Inflammatory macrophage treated with lipopolysaccharide for 1 hour (primary cell): ENCODE measurements around the gene SDE2.
"Not testable (repeated sequence)": the region's sequence is repeated elsewhere in the genome, so short reads cannot be mapped to it uniquely, and the experiment has no call there.

Experiments used
- DNase-seq, 2 donors: peaks; one replicate each; pipeline ENCODE4 v3.0.0-alpha.2; 2020 to 2022

The SDE2 gene

DNA sequence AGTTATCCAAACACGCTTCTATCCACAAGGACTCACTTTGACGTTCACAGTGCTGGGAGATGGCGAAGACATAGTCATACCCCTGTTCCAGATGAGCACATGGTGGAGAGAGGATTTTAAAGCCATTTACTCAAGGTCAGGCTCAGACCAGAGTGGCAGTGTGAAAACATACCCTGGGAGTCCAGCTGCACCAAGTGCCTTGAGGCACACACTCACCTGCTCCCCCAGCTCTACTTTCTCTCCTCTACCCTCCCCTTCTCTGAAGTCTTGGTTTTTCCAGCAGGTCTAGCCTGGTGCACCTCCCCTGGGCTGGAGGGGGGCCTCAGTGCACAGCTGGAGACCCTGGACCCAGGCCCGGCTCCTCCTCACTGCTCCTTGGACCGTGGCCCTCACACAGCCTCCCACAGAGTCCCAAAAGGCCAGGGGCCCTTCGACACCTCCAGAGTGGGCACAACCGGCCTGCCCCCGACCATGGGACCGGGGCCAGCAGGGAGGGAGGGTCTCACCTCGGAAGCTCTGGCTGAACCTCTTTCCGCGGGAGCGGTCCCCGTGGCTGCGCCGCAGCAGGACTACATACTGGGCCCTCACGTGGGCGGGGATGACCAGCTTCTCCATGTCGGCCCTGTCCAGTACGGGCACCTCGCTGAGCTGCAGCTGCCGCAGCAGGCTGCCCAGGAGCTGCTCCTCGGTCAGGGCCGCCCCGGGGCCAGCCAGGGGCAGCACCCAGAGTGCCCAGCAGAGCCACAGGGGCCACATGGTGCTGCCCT is 58.6 kb downstream of the SDE2 start:
- DNase-seq: no peak

GRCh38 chr1:225939939-225940310 is 59.2 kb downstream of the SDE2 start:
- DNase-seq: not testable (repeated sequence)

- DNase-seq: not testable (repeated sequence)
Measured at GRCh38 chr1:225939097-225939938, 59.8 kb downstream of the SDE2 start.

DNA sequence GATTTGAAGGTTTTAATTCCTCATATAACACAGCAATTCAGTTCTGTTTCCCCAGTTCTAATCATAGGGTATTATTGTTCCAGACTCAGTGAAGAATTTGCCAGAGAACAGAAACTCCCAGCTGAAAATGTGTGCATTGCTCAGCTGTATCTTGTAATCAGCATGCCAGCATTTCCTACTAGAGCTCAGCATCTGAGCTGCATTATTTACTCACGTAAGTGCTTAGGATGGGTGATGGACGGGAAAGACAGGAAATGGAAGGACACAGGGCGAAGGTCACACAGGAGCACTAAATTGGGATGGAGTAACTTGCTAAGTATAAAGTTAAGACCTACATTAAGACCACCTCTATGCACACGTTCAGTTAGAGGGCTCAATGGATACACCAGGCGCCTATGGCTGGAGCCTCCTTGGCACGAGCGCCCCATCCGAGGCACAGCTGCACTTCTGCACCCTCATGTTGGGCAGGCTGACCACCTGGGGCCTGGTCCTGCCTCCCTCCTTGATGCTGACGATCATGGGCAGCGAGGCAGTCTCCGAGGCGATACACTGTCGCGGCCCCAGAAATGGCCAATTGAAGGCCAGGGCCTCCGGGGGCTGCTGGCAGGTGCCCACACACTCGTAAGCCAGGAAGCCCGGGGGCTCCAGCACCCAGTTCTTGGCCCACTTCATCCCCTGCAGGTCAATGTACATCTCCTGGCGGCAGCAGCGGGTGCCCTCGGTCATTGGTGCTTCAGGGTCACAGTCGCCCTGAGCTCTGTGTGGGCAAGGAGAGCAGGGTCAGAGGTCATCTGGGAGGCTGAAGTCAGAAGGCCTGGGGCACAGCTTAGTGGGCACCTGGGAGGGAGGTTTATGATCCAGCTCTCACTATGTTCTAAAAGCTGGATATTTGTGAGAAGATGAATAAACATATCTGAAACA is 61.8 kb downstream of the SDE2 start:
- DNase-seq: no peak

DNA sequence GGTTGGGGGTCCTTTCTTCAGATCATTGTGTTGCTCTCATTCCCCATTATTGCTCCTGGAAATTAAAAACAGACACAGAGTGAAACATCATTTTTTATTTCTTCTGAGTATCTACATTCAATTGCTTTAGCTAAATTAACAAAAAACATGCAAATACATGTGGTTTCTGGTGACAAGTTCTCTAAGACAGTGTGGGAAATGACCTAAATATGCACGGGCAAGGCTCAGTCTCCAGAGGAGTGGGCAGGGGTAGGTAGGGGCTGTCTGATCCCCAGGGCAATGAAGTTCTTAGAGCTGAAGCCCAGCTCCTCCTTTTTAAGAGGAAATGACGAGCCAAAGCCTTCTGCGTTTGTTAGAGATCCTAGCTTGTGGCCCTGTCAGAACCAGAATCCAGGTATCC is 62.6 kb downstream of the SDE2 start:
- DNase-seq: no peak

- not testable (repeated sequence) for DNase-seq
Measured at GRCh38 chr1:225936086-225936485, 63.1 kb downstream of the SDE2 start.

DNA sequence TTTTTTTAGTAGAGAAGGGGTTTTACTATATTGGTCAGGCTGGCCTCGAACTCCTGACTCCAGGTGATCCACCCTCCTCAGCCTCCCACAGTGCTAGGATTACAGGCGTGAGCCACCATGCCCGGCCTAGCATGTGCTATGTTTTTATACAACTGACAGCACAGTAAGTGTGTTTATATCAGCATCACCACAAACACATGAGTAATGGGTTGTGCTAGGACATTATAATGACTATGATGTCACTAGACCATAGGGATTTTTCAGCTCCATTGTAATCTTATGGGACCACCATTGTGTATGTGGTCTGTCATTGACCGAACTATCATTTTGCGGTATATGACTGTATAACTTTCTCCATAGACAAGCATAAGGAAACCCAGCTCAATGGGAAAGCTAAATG is 64.4 kb downstream of the SDE2 start:
- no peak for DNase-seq

- no peak for DNase-seq
Measured at GRCh38 chr1:225933072-225933471, 66.1 kb downstream of the SDE2 start.
